Body of pancreas (tissue), 4 donors: ENCODE data around the gene SLC12A3. TPM values are rescaled to one million over a fixed set of nuclear protein-coding genes. Genes with fewer than 3 reads are reported as not detected.

Experiments
- ATAC-seq: fragments of 150-250 bp; one replicate; pipeline ENCODE4 v1.9.1; 2016
- DNase-seq, 4 donors: peaks; one replicate each; pipeline ENCODE4 v3.0.0-alpha.2; 2019
- H3K27ac ChIP-seq, 4 donors: fragments of 200-600 bp; sonication (generic); 1 replicate in 3 of 4; 2 replicates in 1 of 4; pipeline versions ENCODE4 v1.5.1 to v1.6.1; 2016 to 2019; ENCODE audit warnings: mild to moderate bottlenecking in 1 of 4, mixed read lengths in 1 of 4, moderate library complexity in 1 of 4
- H3K27me3 ChIP-seq, 2 donors: fragments of 200-600 bp; sonication (generic); one replicate each; pipeline ENCODE4 v1.6.0; 2016; ENCODE audit warnings: mild to moderate bottlenecking in 1 of 2
- H3K36me3 ChIP-seq, 2 donors: fragments of 200-600 bp; sonication (generic); replicated peaks in 1 of 2; 2 replicates each; pipeline ENCODE4 v1.5.1; 2016; ENCODE audit warnings: low read depth in 2 of 2; ENCODE audit not compliant: insufficient read depth in 1 of 2
- H3K4me1 ChIP-seq: fragments of 200-600 bp; sonication (generic); one replicate; pipeline ENCODE4 v1.6.0; 2016
- H3K4me3 ChIP-seq, 2 donors: fragments of 200-600 bp; sonication (generic); 1 replicate in 1 of 2; 2 replicates in 1 of 2; pipeline ENCODE4 v1.5.1; 2016 to 2019
- H3K9me3 ChIP-seq, 3 donors: fragments of 200-600 bp; sonication (generic); 1 replicate in 2 of 3; 2 replicates in 1 of 3; pipeline ENCODE4 v1.5.1; 2016
- CTCF ChIP-seq, 7 experiments: fragments of 450-650 bp in 4 of 7; fragments of 200-600 bp in 3 of 7; sonication (generic) in 3 of 7; IDR thresholded peaks; one replicate each; pipeline ENCODE4 v1.5.1; 2016 to 2019; ENCODE audit warnings: antibody characterized with exemption in 7 of 7
- POLR2A ChIP-seq, 3 donors: fragments of 450-650 bp; IDR thresholded peaks; one replicate each; pipeline ENCODE4 v1.6.1; 2016; ENCODE audit warnings: antibody characterized with exemption in 3 of 3, mild to moderate bottlenecking in 2 of 3
- WGBS, 2 donors: methylation state at CpG; one replicate each; pipeline ENCODE4 v1.1.5; 2017; 5-methylcytosine and 5-hydroxymethylcytosine counted together
- intact Hi-C: fragments of 100-400 bp; cut with DNase I; formaldehyde crosslinking; loops from one replicate; pipeline ENCODE4 v1.15.1; 2023
- total RNA-seq, 2 donors: library from RNA; depleted of rRNA; stranded (reverse); fragments of >200 nt; gene quantifications; one replicate each; pipeline ENCODE4 v1.1.0, GENCODE V29; 2016

SLC12A3 gene
- total RNA-seq, 2 donors from 2014 or later: not detected

- H3K4me1 ChIP-seq: peaks cover 94% of the 10 kb centered on the region
These were observed 76.9 kb downstream of the SLC12A3 start for GRCh38 chr16:56941856-56942331.

GRCh38 chr16:56943761-56944375 lies 78.9 kb downstream of the SLC12A3 start:
- WGBS, 2 donors: 38 to 46% methylated on average over 6 of the region's 6 CpGs
- H3K4me1 ChIP-seq: peaks cover 77% of the 10 kb centered on the region
- no peaks in the 10 kb centered on the region for H3K9me3 ChIP-seq
- no peak for ATAC-seq
- intact Hi-C loops: no loop called here
- no peaks in the 10 kb centered on the region for H3K27me3 ChIP-seq
- peaks cover 29 to 51% of the 10 kb centered on the region in 2 donors for H3K36me3 ChIP-seq
- H3K27ac ChIP-seq: peak overlapping the region in 3 of 4 donors; percentile 12 to 82 (median 66)
- TF ChIP-seq CTCF (IDR thresholded peaks at IDR 0.05) (no peak), POLR2A (IDR thresholded peaks at IDR 0.05) (no peak)
- no peak overlapping the region for H3K4me3 ChIP-seq
- DNase-seq: no peak

More at GRCh38 chr16:56941856-56942331, 76.9 kb downstream of the SLC12A3 start:
- H3K27me3 ChIP-seq: no peaks in the 10 kb centered on the region
- no peak overlapping the region for H3K4me3 ChIP-seq
- DNase-seq: no peak
- no peaks in the 10 kb centered on the region for H3K9me3 ChIP-seq
- 29 to 57% methylated on average over 9 of the region's 9 CpGs for WGBS, 2 donors
- no peak for TF ChIP-seq CTCF (IDR thresholded peaks at IDR 0.05)
- TF ChIP-seq POLR2A (IDR thresholded peaks at IDR 0.05): peak in 2 of 3 donors; percentile 0 to 18
- ATAC-seq: no peak
- intact Hi-C loops: no loop called here
- no peak overlapping the region for H3K27ac ChIP-seq
- peaks cover 43 to 58% of the 10 kb centered on the region in 2 donors for H3K36me3 ChIP-seq

- Histone ChIP-seq H3K36me3 (peaks cover 21 to 41% of the 10 kb centered on the region in 2 donors), H3K27me3 (no peaks in the 10 kb centered on the region), H3K27ac (peak overlapping the region; percentile 30 to 82 (median 60)), H3K9me3 (no peaks in the 10 kb centered on the region), H3K4me1 (peaks cover 64% of the 10 kb centered on the region), H3K4me3 (no peak overlapping the region)
- no peak for ATAC-seq
- whole genome bisulfite sequencing, 2 donors: 21 to 33% methylated on average over 2 of the region's 2 CpGs
- intact Hi-C loops: no loop called here
- DNase-seq: peak; percentile 54 to 66 (median 60)
- TF ChIP-seq CTCF (IDR thresholded peaks at IDR 0.05) (no peak), POLR2A (IDR thresholded peaks at IDR 0.05) (peak in 1 of 3 donors; percentile 5)
These were observed 80.2 kb downstream of the SLC12A3 start for GRCh38 chr16:56944954-56945839.

GRCh38 chr16:56945847-56946527 lies 81.0 kb downstream of the SLC12A3 start:
- Histone ChIP-seq H3K4me3 (no peak overlapping the region), H3K36me3 (peaks cover 14 to 36% of the 10 kb centered on the region in 2 donors), H3K9me3 (no peaks in the 10 kb centered on the region), H3K27ac (peak overlapping the region; percentile 45 to 82 (median 60)), H3K4me1 (peaks cover 60% of the 10 kb centered on the region), H3K27me3 (no peaks in the 10 kb centered on the region)
- ATAC-seq (peak; percentile 50), DNase-seq (no peak)
- intact Hi-C loops: no loop called here
- no peak for TF ChIP-seq CTCF (IDR thresholded peaks at IDR 0.05)
- peak in 1 of 3 donors; percentile 24 for TF ChIP-seq POLR2A (IDR thresholded peaks at IDR 0.05)
- 23 to 27% methylated on average over 11 to 12 of the region's 12 CpGs for WGBS, 2 donors
